HG03039 (cell line): ENCODE measurements around the gene PIAS4.

Experiments used
- ATAC-seq: cut with Tn5 transposase; IDR thresholded peaks from one replicate; pipeline ENCODE4 v1.9.1; 2021; ENCODE audit warnings: mild to moderate bottlenecking, moderate library complexity; ENCODE audit not compliant: unreplicated experiment

The PIAS4 gene

GRCh38 chr19:4058693-4059452 lies 51.3 kb downstream of the PIAS4 start:
- ATAC-seq: no peak

DNA sequence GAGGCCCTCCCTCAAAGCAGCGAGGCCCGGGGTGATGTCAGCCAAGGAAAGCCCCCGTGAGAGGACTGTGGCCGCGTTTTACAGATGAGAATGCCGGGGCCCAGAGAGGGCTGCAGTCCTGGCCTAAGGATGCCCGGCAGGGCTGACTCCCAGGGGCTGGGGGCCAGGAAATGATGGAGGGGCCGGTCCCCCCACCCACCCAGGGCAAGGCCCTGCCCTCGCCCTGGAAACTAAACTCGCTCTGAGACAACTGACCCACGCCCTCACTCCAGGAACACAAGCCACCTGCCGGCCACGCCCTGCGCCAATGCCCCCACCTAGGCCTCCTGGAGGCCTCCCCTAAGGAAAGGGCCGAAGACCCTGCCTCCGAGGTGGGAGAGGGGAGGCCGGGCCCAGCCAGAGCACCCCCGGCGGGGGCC lies 51.9 kb downstream of the PIAS4 start:
- ATAC-seq: no peak

DNA sequence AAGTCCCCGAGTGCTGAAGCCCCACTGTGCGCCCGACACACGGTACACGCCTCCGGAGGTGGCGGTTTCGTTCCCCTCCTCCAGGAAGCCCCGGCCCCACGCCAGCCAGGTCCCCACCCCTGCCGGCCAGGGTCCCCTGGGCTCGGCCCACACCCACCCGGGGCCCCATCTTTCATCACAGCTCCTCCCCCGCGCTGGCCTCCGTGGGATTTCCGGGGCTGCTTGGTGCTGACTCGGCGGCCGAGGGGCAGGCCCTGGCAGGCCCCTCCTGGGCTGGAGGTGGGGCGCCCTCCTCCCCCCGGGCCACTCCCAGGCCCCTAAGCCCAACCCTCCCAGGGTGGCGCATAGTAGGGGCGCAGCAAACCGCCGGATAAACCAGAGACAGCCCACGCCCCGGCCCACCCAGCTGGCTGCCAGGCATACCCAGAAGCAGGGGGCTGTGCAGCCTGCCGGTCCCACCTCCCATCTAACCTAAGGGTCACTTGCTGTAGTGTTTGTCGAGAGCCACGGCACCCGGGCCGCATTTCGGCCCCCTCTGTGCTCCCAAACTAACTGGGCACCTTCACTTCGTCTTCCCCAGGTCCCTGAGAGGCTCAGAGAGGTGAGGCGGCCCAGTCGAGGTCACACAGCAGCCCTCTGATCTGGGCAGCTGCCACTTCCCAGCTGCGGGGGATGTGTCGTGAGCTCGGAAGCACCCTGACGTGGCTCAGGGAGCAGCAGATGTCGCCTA lies 52.5 kb downstream of the PIAS4 start:
- ATAC-seq: no peak

GRCh38 chr19:4060621-4061177 lies 53.2 kb downstream of the PIAS4 start:
- ATAC-seq: no peak

DNA sequence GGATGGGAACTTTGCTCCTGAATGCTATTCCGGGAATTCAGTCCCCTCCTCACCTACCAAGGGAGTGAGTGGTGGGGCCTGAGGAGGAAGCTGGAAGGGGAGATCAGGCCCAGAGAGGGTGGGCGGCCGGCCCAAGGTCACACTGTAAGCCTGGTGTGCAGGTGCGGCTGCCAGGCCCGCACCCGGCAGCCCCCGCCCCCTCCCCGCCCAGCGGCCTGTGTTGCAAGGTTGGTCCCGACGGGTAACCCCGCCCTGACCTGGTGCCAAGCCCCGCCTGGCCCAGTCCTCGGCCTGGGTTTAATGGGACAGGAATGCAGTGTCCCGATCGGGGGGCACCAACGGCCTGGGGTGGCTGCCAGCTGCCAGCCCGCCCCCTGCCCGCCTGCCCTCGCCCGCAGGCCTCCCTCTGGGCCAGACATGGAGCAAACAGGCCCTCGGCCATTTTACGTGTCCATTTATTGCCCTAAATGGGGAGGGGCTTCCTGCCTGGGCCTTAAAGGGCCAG lies 53.7 kb downstream of the PIAS4 start:
- ATAC-seq: no peak

GRCh38 chr19:4061683-4062418 lies 54.3 kb downstream of the PIAS4 start:
- no peak for ATAC-seq

GRCh38 chr19:4062419-4063368 lies 55.2 kb downstream of the PIAS4 start:
- ATAC-seq: no peak

GRCh38 chr19:4063369-4064148 lies 56.0 kb downstream of the PIAS4 start:
- ATAC-seq: no peak

DNA sequence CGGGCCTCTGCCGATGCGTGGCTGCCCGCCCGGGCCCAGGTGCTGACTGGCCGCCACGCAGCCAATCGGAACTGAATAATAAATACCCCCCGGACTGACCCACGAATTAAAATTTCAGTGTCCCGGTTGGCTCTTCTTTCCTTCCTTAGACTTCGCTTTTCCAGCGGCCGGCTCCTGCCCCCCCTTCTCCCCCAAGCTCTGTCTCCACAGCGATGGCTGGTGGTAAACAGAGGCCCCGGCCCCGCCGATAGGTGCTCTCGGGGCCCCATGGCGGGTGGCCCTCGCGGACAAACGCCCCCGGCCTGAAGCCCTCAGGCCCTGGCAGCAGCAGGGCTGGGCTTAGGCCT lies 56.6 kb downstream of the PIAS4 start:
- no peak for ATAC-seq

GRCh38 chr19:4064496-4065260 lies 57.1 kb downstream of the PIAS4 start:
- ATAC-seq: no peak

DNA sequence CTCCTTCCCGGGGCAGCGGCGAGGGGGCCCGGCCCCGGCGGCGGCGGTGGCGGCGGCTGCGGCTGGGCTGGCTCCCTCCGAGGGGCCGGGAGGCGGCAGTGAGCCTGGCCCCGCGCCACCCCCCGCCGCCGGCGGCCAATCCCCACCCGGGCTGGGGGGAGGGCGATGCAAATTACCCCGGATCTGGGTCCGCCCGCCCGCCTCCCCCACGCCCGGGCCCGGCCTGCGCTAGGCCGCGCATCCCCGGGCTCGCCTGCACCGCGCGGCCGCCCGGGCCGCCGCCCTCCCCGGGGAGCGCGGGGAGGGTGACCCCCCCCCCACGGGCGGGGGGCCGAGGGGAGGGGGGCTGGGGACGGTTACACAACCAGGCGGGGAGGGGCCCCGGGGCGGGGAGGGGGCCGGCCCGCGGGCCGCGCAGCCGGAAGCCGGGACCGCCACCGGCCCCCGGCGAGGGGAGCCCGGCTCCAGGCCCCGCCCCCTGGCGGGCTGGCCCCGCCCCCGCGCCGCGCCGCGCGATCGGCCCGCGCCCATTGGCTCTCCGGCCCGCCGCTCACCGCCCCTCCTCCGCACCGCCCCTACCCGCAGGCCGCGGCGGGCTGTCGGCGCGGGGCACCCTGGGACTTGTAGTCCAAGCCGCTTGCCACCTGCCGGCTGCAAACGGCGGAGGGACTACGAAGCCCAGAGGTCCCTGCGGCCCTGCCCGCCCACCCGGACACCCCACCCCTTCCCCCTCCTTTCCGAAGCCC lies 58.1 kb downstream of the PIAS4 start:
- ATAC-seq: peak; percentile 56

DNA sequence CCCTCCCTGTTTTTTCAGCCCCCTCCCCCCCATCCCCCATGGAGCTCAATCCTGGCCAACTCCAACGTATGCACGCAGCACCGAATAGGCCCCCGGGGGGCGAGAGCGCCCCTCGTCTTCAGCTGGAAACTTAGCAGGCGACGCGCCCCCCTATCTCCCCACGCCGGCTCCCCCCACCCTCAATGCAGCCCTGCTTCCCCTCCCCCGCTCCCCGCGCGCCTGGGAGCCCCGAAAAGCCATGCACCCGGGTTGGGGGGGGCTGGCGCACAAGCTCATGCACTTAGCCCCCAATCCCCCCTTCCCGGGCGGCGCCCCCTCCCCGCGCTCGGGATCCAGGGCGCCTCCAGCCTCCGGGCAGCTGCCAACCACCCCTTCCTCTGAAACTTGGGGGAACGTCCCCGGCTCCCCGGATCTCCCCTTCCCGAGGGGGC lies 58.7 kb downstream of the PIAS4 start:
- no peak for ATAC-seq

DNA sequence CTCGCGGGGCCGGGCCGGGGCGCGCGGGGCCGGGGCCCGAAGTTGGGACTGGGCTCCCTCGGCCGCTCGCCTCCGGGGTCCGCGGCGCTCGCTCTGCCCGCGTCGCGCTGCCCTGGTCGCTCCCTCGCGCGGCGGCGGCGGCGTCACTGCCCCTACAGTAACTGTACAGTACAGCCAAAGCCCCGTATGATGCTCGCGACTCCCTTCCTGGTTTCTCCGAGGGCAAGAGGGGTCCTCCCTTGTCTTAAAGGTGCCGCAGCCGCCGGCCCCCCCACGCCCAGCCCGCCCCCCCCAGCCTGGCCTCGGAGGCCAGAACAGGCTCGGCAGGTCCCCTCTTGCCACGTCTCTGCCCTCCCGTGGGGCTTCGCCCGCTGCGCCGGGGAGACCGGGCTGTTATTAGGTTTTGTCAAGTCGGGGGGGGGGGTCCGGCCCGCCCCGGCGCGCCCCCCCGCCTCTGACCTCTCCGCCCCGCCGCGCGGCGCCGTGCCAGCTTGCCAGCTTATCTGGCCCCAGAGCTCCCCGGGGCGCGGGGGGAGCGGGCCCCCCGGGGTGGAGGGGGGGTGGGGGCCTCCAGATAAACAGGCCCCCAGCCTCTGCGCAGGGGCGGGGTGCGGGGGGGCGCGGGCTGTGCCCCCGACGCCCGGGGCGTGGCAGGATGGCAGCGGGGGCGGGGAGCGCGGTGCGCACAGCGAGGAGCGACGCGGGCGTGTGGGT lies 59.3 kb downstream of the PIAS4 start, which contains the start of gene ZBTB7A:
Gene ZBTB7A, minus strand, starts transcription at position 218 of the 714 bp plus-strand sequence. CDS start 11,667 bp downstream, outside the sequence.
- no peak for ATAC-seq

DNA sequence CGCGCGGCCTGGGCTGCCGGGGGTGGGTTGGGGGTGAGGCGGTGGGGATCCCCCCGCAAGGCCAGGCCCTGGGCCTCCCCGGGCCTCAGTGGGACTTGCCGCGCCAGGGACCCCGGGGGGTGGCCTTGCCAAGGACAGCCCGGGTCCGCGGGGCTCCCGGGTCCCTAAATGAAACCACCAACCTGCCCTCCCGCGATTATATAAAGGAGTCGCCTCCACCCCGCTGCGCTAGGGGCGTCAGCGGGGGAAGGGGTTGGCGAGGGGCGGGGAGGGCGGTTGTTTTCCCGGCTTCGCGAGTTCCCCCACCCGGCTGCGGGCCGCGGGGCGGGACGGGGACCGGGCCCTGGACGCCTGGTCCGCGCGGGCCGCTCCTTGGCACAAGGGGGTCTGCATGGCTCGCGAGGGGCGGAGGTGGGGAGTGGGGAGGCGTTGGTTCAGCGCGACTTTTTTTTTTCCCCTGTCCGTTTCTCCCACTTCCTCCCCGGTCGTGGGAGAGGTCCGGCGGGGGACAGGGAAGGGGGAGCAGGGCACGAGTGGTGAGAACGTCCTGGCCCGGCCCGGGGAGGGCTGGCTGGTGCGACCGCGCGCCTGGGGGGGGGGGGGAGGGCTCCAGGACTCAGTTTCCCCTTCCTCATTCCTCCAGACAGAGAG lies 60.0 kb downstream of the PIAS4 start:
- no peak for ATAC-seq

- no peak for ATAC-seq
Observed at GRCh38 chr19:4068047-4068966, 60.8 kb downstream of the PIAS4 start.
